HepG2 (cell line): ENCODE data around the gene KLHL17. TPM values are rescaled to one million over a fixed set of nuclear protein-coding genes. Genes with fewer than 3 reads are reported as not detected.

Experiments used
- ATAC-seq: fragments of 200-7000 bp; cut with Tn5 transposase; 3 replicates; pipeline ENCODE4 v1.9.1; 2020; ENCODE audit warnings: mild to moderate bottlenecking, moderate library complexity
- BruUV-seq: library from RNA; stranded (reverse); fragments of 400-500 nt; replicated peaks from 2 replicates; lab custom pipeline; 2021; lab: Mats Ljungman, UMichigan
- CTCF ChIA-PET: fragments of 300-600 bp; formaldehyde crosslinking; extraction: SDS; loops from one replicate; lab custom pipeline; 2021; ENCODE audit warnings: low total read pairs, inconsistent platforms, low intra/inter-chr PET ratio; lab: Yijun Ruan, JAX
- POLR2A ChIA-PET: fragments of 350-600 bp; sonication (Branson Sonifier 250); formaldehyde crosslinking; loops from one replicate; lab custom pipeline; 2020; ENCODE audit warnings: antibody characterized with exemption, inconsistent platforms; lab: Yijun Ruan, JAX
- DNase-seq: peaks from one replicate; pipeline ENCODE4 v3.0.0-alpha.2; 2015; ENCODE audit warnings: low spot score
- FAIRE-seq: peaks from 3 replicates; lab custom pipeline; 2011; peaks lifted over from hg19 to GRCh38; lab: Jason Lieb, UNC
- H2AFZ ChIP-seq: one replicate; pipeline ENCODE4 v1.6.1; 2011; ENCODE audit warnings: low read length, inconsistent platforms
- H3K27ac ChIP-seq: fragments of 300-600 bp; 3 replicates; pipeline ENCODE4 v1.8.0; 2011; ENCODE audit warnings: mixed run types, mild to moderate bottlenecking, mixed read lengths, low read length, inconsistent platforms; ENCODE audit not compliant: insufficient read depth; ENCODE audit errors: extremely low read length
- H3K27me3 ChIP-seq, 2 experiments: fragments of 200-600 bp in 1 of 2; 2 replicates in 1 of 2; 3 replicates in 1 of 2; pipeline versions ENCODE4 v1.6.0 to v1.8.0; 2011; ENCODE audit warnings: low read length in 2 of 2, mild to moderate bottlenecking in 2 of 2, moderate library complexity in 2 of 2, inconsistent platforms in 1 of 2; ENCODE audit not compliant: insufficient read depth in 2 of 2, control insufficient read depth in 1 of 2
- H3K36me3 ChIP-seq, 2 experiments: fragments of 200-600 bp in 1 of 2; replicated peaks in 1 of 2; 2 replicates in 1 of 2; 3 replicates in 1 of 2; pipeline versions ENCODE4 v1.5.1 to v1.8.0; 2011; ENCODE audit warnings: low read length in 2 of 2, inconsistent platforms in 1 of 2; ENCODE audit not compliant: insufficient read depth in 2 of 2, control insufficient read depth in 1 of 2
- H3K4me1 ChIP-seq: 2 replicates; pipeline ENCODE4 v1.5.1; 2012; ENCODE audit warnings: low read length, inconsistent platforms; ENCODE audit not compliant: insufficient read depth
- H3K4me2 ChIP-seq: 2 replicates; pipeline ENCODE4 v1.6.0; 2011; ENCODE audit warnings: low read depth, low read length, inconsistent platforms
- H3K4me3 ChIP-seq, 3 experiments: fragments of 200-600 bp in 1 of 3; sonication (generic), shearing (Covaris generic) in 1 of 3; replicated peaks in 1 of 3; 2 replicates each; pipeline ENCODE4 v1.5.1; 2011 to 2016; ENCODE audit warnings: low read length in 3 of 3, inconsistent platforms in 2 of 3, low read depth in 2 of 3, mild to moderate bottlenecking in 2 of 3, control low read depth in 1 of 3, mixed read lengths in 1 of 3; ENCODE audit not compliant: insufficient read depth in 1 of 3
- H3K79me2 ChIP-seq: one replicate; pipeline ENCODE4 v1.6.1; 2011; ENCODE audit warnings: low read length, inconsistent platforms; ENCODE audit not compliant: insufficient read depth
- H3K9ac ChIP-seq: 2 replicates; pipeline ENCODE4 v1.6.0; 2011; ENCODE audit warnings: mild to moderate bottlenecking, low read depth, low read length, inconsistent platforms; ENCODE audit not compliant: insufficient read depth
- H3K9me3 ChIP-seq: 2 replicates; pipeline ENCODE4 v1.5.1; 2012; ENCODE audit warnings: mild to moderate bottlenecking, low read length
- H4K20me1 ChIP-seq: 2 replicates; pipeline ENCODE4 v1.6.0; 2011; ENCODE audit warnings: inconsistent platforms, mild to moderate bottlenecking, low read length, moderate library complexity; ENCODE audit not compliant: insufficient read depth
- ESRRA ChIP-seq: sonication (generic); formaldehyde crosslinking; IDR thresholded peaks from 2 replicates; pipeline ENCODE4 v1.5.1; 2020; ENCODE audit warnings: mild to moderate bottlenecking, low read depth, missing genetic modification reagents
- KAT2B ChIP-seq: fragments of 150-350 bp; IDR thresholded peaks from 2 replicates; pipeline ENCODE4 v1.6.1; 2014; ENCODE audit warnings: low read depth, low read length, borderline replicate concordance
- KLF13 ChIP-seq: sonication (generic); formaldehyde crosslinking; IDR thresholded peaks from 2 replicates; pipeline ENCODE4 v1.4.0; 2020; ENCODE audit warnings: mild to moderate bottlenecking, missing genetic modification reagents
- RFXAP ChIP-seq: sonication (generic); formaldehyde crosslinking; IDR thresholded peaks from 2 replicates; pipeline ENCODE4 v1.4.0; 2020; ENCODE audit warnings: missing genetic modification reagents, borderline replicate concordance
- SIN3A ChIP-seq: IDR thresholded peaks from 2 replicates; pipeline ENCODE4 v1.6.1; 2011; ENCODE audit warnings: low read depth, mild to moderate bottlenecking, control low read depth, low read length, borderline replicate concordance
- TIGD3 ChIP-seq: sonication (generic); formaldehyde crosslinking; IDR thresholded peaks from 2 replicates; pipeline ENCODE4 v1.5.1; 2020; ENCODE audit warnings: mild to moderate bottlenecking, missing genetic modification reagents, borderline replicate concordance
- ZC3H4 ChIP-seq: sonication (generic); formaldehyde crosslinking; IDR thresholded peaks from 2 replicates; pipeline ENCODE4 v1.4.0; 2020; ENCODE audit warnings: missing genetic modification reagents, borderline replicate concordance
- ZNF292 ChIP-seq: sonication (generic); formaldehyde crosslinking; IDR thresholded peaks from 2 replicates; pipeline ENCODE4 v1.8.1; 2022; ENCODE audit warnings: mild to moderate bottlenecking, low read depth, missing genetic modification reagents, borderline replicate concordance
- ZNF350 ChIP-seq: sonication (generic); formaldehyde crosslinking; IDR thresholded peaks from 2 replicates; pipeline ENCODE4 v1.4.0; 2020; ENCODE audit warnings: mild to moderate bottlenecking, low read depth, missing genetic modification reagents, borderline replicate concordance
- ZNF552 ChIP-seq: sonication (generic); formaldehyde crosslinking; IDR thresholded peaks from 2 replicates; pipeline ENCODE4 v1.9.0; 2022; ENCODE audit warnings: missing genetic modification reagents, mild to moderate bottlenecking, borderline replicate concordance
- ZNF703 ChIP-seq: sonication (generic); formaldehyde crosslinking; IDR thresholded peaks from 2 replicates; pipeline ENCODE4 v1.5.1; 2020; ENCODE audit warnings: missing genetic modification reagents, mild to moderate bottlenecking, moderate library complexity, borderline replicate concordance
- WGBS: methylation state at CpG from one replicate; pipeline ENCODE4 v1.1.6; 2017; ENCODE audit warnings: low lambda C conversion rate; 5-methylcytosine and 5-hydroxymethylcytosine counted together
- in situ Hi-C: cut with HindIII; loops from 2 replicates; pipeline ENCODE4 v1.10.0; 2017; ENCODE audit warnings: low pct_unique_long_range_greater_than_20kb; ENCODE audit not compliant: extremely low pct_ligation_motif_present
- intact Hi-C: fragments of 100-400 bp; cut with micrococcal nuclease; formaldehyde crosslinking; loops from one replicate; pipeline ENCODE4 v1.10.0; 2022; ENCODE audit not compliant: unreplicated experiment
- polyA plus RNA-seq, 8 experiments: library from polyadenylated mRNA; depleted of rRNA in 3 of 8; stranded (reverse) in 7 of 8; unstranded in 1 of 8; fragments of >200 nt; fragmentation: Illumina TruSeq in 4 of 8; extraction: Trizol in 4 of 8; gene quantifications; 2 replicates each; pipeline versions ENCODE4 v1.2.1 to v1.2.3, GENCODE V29; 2011 to 2016; ENCODE audit warnings: low read depth in 4 of 8, missing spikeins in 1 of 8, mixed read lengths in 1 of 8; ENCODE audit not compliant: insufficient read depth in 1 of 8
- total RNA-seq, 5 experiments: library from RNA; depleted of rRNA; stranded (reverse); fragments of >200 nt; fragmentation: Illumina TruSeq; extraction: Trizol; gene quantifications; 2 replicates each; pipeline ENCODE4 v1.2.3, GENCODE V29; 2016; ENCODE audit warnings: low read depth in 1 of 5
- TF ChIP-seq, protein P1 (sequence below): sonication (generic); formaldehyde crosslinking; IDR thresholded peaks from 2 replicates; pipeline ENCODE4 v1.5.0; 2020; ENCODE audit warnings: mild to moderate bottlenecking, missing genetic modification reagents, borderline replicate concordance

Gene KLHL17
- total and polyA plus RNA-seq, 2 of the 13 experiments (the other 11 are each of a cell fraction or from before 2014, with no cell fraction given): 9.3 to 24.7 TPM

DNA sequence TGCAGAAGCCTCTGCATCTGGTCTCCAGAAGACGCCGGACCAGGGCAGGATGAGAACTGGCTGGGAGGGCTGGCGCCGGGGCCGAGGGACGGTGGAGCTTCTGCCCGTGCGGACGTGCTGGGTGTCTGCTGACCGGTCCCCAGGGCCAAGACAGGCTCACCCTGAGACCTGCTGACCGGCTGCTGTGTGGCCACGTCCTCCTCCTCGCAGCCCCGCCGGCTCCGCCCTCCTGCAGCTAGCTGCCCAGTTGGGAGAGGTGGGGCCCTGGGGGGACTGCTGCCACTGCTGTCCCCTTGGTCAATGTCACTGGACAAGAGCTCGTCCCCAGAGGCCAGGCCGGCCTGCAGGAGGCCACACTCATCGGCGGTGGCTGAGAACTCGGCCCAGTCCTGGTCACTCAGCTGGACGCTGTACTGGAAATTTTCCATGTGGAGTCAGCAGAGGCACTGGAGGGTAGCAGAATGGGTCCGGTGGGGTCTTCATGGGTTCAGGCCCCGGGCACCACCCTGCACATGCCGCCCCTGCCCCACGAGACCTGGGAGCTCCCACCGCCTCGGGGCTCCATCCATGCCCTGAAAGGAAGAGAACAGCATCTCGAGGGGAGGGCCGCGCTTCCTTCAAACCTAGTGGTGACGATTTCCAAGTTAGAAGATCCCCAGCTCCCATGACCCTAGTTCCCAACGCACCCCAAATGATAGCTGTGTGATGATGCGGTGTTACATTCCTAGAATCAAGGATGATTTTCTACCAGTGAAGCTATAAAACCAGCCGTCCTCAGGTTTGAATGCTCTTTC lies 20.4 kb downstream of the KLHL17 start:
- H3K27ac ChIP-seq: no peak overlapping the region
- intact Hi-C loops: no loop called here
- H4K20me1 ChIP-seq: no peaks in the 10 kb centered on the region
- no peaks in the 10 kb centered on the region for H3K79me2 ChIP-seq
- H3K9ac ChIP-seq: peak overlapping the region; percentile 49
- H2AFZ ChIP-seq: no peak overlapping the region
- peak overlapping the region; percentile 74 for H3K4me2 ChIP-seq
- 27% methylated on average over 10 of the region's 35 CpGs for WGBS
- DNase-seq: no peak
- ATAC-seq: peak; percentile 49
- H3K4me1 ChIP-seq: peaks cover 52% of the 10 kb centered on the region
- H3K27me3 ChIP-seq: peaks cover 22 to 54% of the 10 kb centered on the region in 2 experiments
- no TSS peak for BruUV-seq
- no peak for FAIRE-seq
- no peaks in the 10 kb centered on the region for H3K9me3 ChIP-seq
- in situ Hi-C loops: no loop called here
- peak overlapping the region; percentile 3 to 70 (median 48); a peak in 4 of 6 replicates for H3K4me3 ChIP-seq
- no peaks in the 10 kb centered on the region for H3K36me3 ChIP-seq
- ChIA-PET POLR2A (interaction anchor here (1.0 to 1.9 kb wide), 2 partner anchors 14 to 19 kb away, joined by 3 to 4 read pairs; partner anchors contain the start of genes HES4 and PLEKHN1), CTCF (no interaction called here)
- TF ChIP-seq RFXAP (CRISPR knock-in tag) (no peak), ZNF552 (CRISPR knock-in tag) (no peak), ZNF703 (CRISPR knock-in tag) (no peak), KLF13 (CRISPR knock-in tag) (no peak), ZNF350 (CRISPR knock-in tag) (peak; percentile 32; the same call in 1 of the 2 replicates), KAT2B (no peak), ZNF292 (CRISPR knock-in tag) (peak; percentile 67), TIGD3 (CRISPR knock-in tag) (no peak), SIN3A (0 out of 2 replicates have a peak, but pooled peaks have one; percentile 47), ESRRA (CRISPR knock-in tag) (0 out of 2 replicates have a peak, but pooled peaks have one; percentile 39), ZC3H4 (CRISPR knock-in tag) (no peak)
- TF ChIP-seq, protein P1, sequence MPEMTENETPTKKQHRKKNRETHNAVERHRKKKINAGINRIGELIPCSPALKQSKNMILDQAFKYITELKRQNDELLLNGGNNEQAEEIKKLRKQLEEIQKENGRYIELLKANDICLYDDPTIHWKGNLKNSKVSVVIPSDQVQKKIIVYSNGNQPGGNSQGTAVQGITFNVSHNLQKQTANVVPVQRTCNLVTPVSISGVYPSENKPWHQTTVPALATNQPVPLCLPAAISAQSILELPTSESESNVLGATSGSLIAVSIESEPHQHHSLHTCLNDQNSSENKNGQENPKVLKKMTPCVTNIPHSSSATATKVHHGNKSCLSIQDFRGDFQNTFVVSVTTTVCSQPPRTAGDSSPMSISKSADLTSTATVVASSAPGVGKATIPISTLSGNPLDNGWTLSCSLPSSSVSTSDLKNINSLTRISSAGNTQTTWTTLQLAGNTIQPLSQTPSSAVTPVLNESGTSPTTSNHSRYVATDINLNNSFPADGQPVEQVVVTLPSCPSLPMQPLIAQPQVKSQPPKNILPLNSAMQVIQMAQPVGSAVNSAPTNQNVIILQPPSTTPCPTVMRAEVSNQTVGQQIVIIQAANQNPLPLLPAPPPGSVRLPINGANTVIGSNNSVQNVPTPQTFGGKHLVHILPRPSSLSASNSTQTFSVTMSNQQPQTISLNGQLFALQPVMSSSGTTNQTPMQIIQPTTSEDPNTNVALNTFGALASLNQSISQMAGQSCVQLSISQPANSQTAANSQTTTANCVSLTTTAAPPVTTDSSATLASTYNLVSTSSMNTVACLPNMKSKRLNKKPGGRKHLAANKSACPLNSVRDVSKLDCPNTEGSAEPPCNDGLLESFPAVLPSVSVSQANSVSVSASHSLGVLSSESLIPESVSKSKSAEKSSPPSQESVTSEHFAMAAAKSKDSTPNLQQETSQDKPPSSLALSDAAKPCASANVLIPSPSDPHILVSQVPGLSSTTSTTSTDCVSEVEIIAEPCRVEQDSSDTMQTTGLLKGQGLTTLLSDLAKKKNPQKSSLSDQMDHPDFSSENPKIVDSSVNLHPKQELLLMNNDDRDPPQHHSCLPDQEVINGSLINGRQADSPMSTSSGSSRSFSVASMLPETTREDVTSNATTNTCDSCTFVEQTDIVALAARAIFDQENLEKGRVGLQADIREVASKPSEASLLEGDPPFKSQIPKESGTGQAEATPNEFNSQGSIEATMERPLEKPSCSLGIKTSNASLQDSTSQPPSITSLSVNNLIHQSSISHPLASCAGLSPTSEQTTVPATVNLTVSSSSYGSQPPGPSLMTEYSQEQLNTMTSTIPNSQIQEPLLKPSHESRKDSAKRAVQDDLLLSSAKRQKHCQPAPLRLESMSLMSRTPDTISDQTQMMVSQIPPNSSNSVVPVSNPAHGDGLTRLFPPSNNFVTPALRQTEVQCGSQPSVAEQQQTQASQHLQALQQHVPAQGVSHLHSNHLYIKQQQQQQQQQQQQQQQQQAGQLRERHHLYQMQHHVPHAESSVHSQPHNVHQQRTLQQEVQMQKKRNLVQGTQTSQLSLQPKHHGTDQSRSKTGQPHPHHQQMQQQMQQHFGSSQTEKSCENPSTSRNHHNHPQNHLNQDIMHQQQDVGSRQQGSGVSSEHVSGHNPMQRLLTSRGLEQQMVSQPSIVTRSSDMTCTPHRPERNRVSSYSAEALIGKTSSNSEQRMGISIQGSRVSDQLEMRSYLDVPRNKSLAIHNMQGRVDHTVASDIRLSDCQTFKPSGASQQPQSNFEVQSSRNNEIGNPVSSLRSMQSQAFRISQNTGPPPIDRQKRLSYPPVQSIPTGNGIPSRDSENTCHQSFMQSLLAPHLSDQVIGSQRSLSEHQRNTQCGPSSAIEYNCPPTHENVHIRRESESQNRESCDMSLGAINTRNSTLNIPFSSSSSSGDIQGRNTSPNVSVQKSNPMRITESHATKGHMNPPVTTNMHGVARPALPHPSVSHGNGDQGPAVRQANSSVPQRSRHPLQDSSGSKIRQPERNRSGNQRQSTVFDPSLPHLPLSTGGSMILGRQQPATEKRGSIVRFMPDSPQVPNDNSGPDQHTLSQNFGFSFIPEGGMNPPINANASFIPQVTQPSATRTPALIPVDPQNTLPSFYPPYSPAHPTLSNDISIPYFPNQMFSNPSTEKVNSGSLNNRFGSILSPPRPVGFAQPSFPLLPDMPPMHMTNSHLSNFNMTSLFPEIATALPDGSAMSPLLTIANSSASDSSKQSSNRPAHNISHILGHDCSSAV: no peak
